ENCODE data around the gene SH2D5.
"Not testable (repeated sequence)": the region's sequence is repeated elsewhere in the genome, so short reads cannot be mapped to it uniquely, and the experiment has no call there.

The SH2D5 gene

DNA sequence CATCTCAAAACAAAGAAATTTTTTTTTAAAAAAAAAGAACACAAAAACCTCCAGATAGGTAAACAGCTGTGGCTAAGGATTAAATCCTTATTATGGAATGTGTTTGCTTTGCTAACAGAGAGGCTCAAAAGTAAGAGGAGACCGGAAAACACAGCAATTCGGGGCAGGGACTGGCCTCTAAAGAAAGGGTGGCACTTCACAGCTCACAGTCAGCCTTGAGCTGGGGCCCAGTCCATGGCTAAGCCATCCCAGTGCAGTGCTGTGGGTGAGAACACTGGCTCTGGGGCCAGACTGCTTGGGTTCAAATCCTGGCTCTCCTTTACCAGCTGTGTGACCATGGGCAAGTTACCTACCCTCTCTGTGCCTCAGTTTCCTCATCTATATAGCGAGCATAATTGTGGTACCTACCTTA, 42.9 kb downstream of the SH2D5 start:
- no peak for DNase-seq

- DNase-seq, result no peak
Observed at GRCh38 chr1:20686883-20687725, 45.4 kb downstream of the SH2D5 start.

DNA sequence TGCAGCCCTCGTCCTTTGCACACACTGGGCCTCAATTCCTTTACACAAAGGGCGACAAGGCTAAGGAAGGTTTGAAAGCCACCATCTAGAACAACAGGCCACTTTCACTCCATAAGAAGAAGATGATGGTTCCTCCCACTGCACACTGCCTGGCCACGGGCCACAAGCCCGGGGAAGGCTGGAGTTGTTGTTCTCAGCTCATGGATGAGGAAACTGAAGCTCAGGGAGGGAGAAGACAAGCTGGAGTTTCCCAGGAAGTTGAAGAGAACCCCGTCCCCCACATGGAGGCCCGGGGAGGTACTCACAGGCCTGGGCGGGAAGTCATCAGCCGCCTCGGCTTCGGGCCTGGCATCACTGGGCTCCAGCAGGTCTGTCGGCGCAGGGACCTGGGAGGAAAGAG, 46.8 kb downstream of the SH2D5 start:
- DNase-seq, result no peak

GRCh38 chr1:20685099-20685662, 47.3 kb downstream of the SH2D5 start:
- DNase-seq, result no peak

- no peak for DNase-seq
Observed at GRCh38 chr1:20684651-20685050, 47.9 kb downstream of the SH2D5 start.

- DNase-seq, result no peak
Observed at GRCh38 chr1:20684050-20684620, 48.4 kb downstream of the SH2D5 start.

DNA sequence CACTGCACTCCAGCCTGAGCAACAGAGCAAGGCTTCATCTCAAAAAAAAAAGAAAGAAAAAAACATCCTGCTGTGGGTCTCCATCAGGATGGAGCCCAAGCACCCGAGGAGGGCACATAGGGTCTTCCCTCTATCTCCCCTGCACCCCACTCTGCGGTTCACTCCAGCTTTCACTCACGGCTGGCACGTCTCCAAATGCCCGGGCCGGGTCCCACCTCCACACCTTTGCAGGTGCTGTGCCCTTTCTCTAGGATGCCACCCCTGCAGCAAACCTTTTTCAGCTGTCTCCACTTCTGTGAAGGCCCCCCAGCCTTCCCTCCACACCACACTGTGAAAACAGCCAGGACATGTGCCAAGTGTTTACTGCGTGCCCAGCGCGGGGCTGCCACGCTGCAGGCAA, 48.9 kb downstream of the SH2D5 start:
- no peak for DNase-seq

DNA sequence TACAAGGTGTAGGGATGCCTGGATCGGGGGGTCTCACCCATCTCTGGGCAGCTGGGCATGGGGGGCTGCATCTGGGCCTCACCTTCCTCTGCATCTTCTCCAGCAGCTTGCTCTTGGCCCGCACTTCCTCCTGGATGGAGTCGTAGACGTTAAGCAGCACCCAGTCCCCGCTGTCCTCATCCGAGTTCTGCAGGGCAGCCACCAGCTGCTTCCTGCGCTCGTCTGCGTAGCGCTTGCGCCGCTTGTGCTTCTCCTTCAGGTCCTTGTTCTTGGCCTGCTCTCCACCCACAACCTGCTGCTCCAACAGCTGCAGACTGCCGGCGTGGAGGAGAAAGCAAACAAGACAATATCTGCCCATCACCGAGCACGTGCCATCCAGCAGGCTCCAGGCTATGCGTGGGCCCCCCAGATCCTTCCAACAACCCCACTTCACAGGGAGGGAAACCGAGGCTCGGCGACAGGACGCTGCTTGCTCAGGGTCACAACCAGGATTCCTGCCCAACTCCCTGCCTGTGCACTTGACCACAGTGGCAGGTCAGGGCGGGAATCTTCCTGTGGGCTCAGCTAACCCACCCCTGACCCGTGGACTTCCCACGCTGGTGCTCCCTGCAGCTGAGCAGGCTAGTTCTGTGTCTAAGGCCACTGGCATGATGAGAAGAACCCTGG, 49.8 kb downstream of the SH2D5 start:
- DNase-seq, result no peak

DNA sequence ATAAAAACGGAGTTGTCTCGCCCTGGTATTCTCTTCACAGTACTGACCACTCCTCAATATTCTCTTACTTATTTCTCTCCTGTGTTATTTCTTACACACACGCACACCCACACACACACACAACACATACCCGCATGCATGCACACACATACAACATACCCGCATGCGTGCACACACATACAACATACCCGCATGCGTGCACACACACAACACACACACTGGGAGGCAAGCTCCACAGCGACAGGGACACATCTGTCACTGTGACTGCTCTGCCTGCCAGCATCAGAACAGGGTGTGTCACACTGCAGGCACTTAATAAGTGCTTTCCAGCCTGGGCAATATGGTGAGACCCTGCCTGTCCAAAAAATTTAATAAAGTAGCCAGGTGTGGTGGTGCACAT, 50.5 kb downstream of the SH2D5 start:
- DNase-seq, result no peak

DNA sequence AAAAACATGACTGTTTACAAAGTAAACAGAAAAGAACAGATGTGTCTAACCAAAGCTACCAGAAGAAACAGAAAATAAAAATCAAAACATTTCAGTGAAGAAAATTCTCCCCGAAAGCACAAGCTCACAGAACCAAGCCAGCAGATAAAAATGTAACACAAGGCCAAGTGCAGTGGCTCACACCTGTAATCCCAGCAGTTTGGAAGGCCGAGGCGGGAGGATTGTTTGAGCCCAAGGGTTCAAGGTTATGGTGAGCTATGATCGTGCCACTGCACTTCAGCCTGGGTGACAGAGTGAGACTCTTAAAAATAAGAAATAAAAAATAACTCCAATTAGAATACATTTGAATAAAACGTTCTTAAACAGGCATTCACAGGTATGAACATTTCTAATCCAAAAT, 52.2 kb downstream of the SH2D5 start:
- no peak for DNase-seq

- DNase-seq, result no peak
Observed at GRCh38 chr1:20678599-20678998, 53.9 kb downstream of the SH2D5 start.

GRCh38 chr1:20673626-20674025, 58.9 kb downstream of the SH2D5 start:
- not testable (repeated sequence) for DNase-seq

DNA sequence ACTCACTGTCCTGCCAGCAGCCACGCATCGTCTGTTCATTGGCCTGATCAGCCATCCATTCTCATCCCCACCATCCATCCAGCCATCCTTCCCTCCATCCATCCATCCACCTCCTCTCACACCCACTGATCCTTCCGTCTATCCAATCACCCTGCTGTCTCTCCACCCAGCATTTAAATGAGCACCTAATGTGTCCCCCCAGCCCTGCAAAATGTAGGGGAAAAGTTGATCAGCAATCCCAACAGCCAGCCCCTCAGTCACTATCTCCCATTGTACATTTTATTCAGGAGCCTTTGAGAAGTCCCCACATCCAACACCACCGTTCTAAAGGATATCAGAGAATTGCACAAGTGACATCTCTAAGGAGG, 60.3 kb downstream of the SH2D5 start:
- no peak for DNase-seq

DNA sequence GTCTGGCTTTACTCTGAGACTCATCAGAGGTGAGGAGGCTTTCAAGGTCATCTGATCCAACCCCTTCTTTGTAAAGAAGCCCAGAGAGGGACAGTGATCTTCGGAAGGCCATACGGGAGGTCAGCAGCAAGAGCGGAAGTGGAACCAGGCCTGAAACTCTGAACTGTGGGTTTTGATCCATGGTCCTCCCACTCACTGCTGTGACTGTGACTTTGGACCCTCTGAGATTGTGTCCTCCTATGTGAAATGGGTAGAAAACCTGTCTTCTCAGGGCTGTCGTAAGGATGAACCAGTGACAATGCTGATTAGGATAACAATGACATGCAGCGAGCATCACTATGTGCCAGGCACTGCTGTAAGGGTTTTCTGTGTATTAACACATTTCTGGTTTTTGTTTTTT, 61.6 kb downstream of the SH2D5 start:
- DNase-seq, result no peak
